Measurements from ENCODE around the gene REC114. TPM values are rescaled to one million over a fixed set of nuclear protein-coding genes. Genes with fewer than 3 reads are reported as not detected.
"Not testable (repeated sequence)": the region's sequence is repeated elsewhere in the genome, so short reads cannot be mapped to it uniquely, and the experiment has no call there.

REC114 gene
- total and polyA plus RNA-seq, 12 donors = 0.28 to 0.62 (median 0.44) TPM; not detected in 8

- no peaks in the 10 kb centered on the region for H3K4me1 ChIP-seq
- H3K27me3 ChIP-seq = peaks cover 0 to 30% (median 11%) of the 10 kb centered on the region in 7 donors
- intact Hi-C loops (cut with DNase I) = no loop called here
- H3K9me3 ChIP-seq = peaks cover 0 to 11% (median 0%) of the 10 kb centered on the region in 11 donors
- no peak overlapping the region for H3K4me3 ChIP-seq
- DNase-seq = no peak
- no peaks in the 10 kb centered on the region for H3K36me3 ChIP-seq
- no peak for ATAC-seq
- H3K27ac ChIP-seq = no peak overlapping the region
- WGBS, 2 donors = 89 to 91% methylated on average over 11 of the region's 11 CpGs
- TF ChIP-seq, protein P1, sequence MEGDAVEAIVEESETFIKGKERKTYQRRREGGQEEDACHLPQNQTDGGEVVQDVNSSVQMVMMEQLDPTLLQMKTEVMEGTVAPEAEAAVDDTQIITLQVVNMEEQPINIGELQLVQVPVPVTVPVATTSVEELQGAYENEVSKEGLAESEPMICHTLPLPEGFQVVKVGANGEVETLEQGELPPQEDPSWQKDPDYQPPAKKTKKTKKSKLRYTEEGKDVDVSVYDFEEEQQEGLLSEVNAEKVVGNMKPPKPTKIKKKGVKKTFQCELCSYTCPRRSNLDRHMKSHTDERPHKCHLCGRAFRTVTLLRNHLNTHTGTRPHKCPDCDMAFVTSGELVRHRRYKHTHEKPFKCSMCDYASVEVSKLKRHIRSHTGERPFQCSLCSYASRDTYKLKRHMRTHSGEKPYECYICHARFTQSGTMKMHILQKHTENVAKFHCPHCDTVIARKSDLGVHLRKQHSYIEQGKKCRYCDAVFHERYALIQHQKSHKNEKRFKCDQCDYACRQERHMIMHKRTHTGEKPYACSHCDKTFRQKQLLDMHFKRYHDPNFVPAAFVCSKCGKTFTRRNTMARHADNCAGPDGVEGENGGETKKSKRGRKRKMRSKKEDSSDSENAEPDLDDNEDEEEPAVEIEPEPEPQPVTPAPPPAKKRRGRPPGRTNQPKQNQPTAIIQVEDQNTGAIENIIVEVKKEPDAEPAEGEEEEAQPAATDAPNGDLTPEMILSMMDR (IDR thresholded peaks at IDR 0.05) = no peak
Measured at GRCh38 chr15:73442421-73442820, 543 bp upstream of the REC114 start.

- DNase-seq; intact Hi-C loops (cut with DNase I); H3K36me3 ChIP-seq; ATAC-seq; H3K4me3 ChIP-seq; H3K4me1 ChIP-seq; H3K27ac ChIP-seq: not testable (repeated sequence)
- H3K27me3 ChIP-seq = peaks cover 0 to 21% (median 11%) of the 10 kb centered on the region in 7 donors
- H3K9me3 ChIP-seq = peaks cover 0 to 32% (median 0%) of the 10 kb centered on the region in 11 donors
- 90 to 93% methylated on average over 5 of the region's 5 CpGs for WGBS, 2 donors
Measured at GRCh38 chr15:73447471-73447870, 4.5 kb downstream of the REC114 start.

DNA sequence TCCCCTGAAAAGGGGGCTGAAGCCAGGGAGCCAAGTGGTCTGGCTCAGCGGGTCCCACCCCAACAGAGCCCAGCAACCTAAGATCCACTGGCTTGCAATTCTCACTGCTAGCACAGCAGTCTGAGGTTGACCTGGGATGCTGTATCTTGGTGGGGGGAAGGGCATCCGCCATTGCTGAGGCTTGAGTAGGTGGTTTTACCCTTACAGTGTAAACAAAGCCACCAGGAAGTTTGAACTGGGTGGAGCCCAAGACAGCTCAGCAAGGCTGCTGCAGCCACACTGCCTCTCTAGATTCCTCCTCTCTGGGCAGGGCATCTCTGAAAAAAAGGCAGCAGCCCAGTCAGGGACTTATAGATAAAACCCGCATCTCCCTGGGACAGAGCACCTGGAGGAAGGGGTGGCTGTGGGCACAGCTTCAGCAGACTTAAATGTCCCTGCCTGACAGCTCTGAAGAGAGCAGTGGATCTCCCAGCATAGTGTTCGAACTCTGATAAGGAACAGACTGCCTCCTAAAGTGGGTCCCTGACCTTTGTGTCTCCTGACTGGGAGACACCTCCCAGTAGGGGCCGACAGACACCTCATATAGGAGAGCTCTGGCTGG lies 5.3 kb downstream of the REC114 start:
- H3K4me3 ChIP-seq; H3K27ac ChIP-seq; ATAC-seq; H3K36me3 ChIP-seq; H3K4me1 ChIP-seq; DNase-seq; intact Hi-C loops (cut with DNase I): not testable (repeated sequence)
- WGBS, 2 donors = 63 to 70% methylated on average over 5 of the region's 5 CpGs
- H3K27me3 ChIP-seq = peaks cover 0 to 16% (median 7%) of the 10 kb centered on the region in 7 donors
- H3K9me3 ChIP-seq = peaks cover 0 to 32% (median 0%) of the 10 kb centered on the region in 11 donors

- H3K4me1 ChIP-seq; H3K36me3 ChIP-seq; DNase-seq; H3K4me3 ChIP-seq; ATAC-seq; intact Hi-C loops (cut with DNase I); H3K27ac ChIP-seq: not testable (repeated sequence)
- Histone ChIP-seq H3K27me3 (peaks cover 0 to 16% (median 6%) of the 10 kb centered on the region in 7 donors), H3K9me3 (peaks cover 0 to 25% (median 0%) of the 10 kb centered on the region in 11 donors)
- 77 to 90% methylated on average over 2 to 3 of the region's 3 CpGs for WGBS, 2 donors
Measured at GRCh38 chr15:73449980-73450379, 7.0 kb downstream of the REC114 start.

DNA sequence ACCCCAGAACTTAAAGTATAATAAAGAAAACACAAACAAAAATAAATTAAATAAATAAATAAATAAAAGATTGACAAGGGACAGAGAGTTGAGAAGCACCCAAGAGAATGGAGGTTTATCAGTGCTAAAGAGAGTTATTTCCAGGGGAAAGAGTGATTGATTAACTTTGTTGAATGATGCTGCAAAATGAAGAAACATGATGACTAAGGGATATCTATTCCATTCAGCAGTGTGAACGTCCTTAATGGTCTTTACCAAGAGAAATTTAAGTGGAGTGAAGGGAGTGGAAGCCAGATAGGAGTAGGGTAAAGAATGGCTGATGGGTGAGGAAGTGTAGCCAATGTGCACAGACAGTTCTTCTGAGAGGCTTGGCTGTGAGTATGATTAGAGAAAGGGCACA lies 11.1 kb downstream of the REC114 start:
- no peak for DNase-seq
- TF ChIP-seq, protein P1 (IDR thresholded peaks at IDR 0.05) = no peak
- Histone ChIP-seq H3K27ac (no peak overlapping the region), H3K36me3 (no peaks in the 10 kb centered on the region), H3K27me3 (no peaks in the 10 kb centered on the region), H3K4me1 (no peaks in the 10 kb centered on the region), H3K9me3 (peaks cover 0 to 21% (median 0%) of the 10 kb centered on the region in 11 donors), H3K4me3 (no peak overlapping the region)
- WGBS, 2 donors = 14 to 16% methylated on average over 1 of the region's 1 CpG
- ATAC-seq = no peak
- intact Hi-C loops (cut with DNase I) = no loop called here

DNA sequence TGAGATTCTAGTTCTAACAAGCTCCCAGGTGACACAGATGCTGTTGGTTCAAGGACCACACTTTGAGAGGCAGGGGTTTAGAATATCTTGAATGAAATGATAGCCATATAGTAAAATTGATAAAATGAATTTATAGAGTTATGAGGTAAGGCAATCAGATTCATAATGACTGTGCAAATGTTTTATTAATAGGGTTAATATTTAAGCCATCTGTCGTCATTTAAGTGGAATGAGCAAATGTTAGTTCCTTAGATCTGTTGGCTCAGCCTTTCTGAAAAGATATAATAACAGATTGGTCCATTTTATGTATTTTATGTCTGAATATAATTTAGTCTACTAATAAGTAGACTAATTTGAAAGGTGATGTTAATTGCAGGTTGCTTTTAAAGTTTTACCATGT lies 12.9 kb downstream of the REC114 start:
- no peaks in the 10 kb centered on the region for H3K27me3 ChIP-seq
- H3K9me3 ChIP-seq = peaks cover 0 to 7% (median 0%) of the 10 kb centered on the region in 11 donors
- 79 to 82% methylated on average over 1 of the region's 1 CpG for WGBS, 2 donors
- peaks cover 0 to 5% (median 0%) of the 10 kb centered on the region in 9 donors for H3K4me1 ChIP-seq
- DNase-seq (no peak), ATAC-seq (no peak)
- no peak overlapping the region for H3K27ac ChIP-seq
- H3K4me3 ChIP-seq = no peak overlapping the region
- intact Hi-C loops (cut with DNase I) = no loop called here
- TF ChIP-seq, protein P1 (IDR thresholded peaks at IDR 0.05) = no peak
- H3K36me3 ChIP-seq = no peaks in the 10 kb centered on the region
